ENCODE data around the gene DIRAS1.

Gene DIRAS1

DNA sequence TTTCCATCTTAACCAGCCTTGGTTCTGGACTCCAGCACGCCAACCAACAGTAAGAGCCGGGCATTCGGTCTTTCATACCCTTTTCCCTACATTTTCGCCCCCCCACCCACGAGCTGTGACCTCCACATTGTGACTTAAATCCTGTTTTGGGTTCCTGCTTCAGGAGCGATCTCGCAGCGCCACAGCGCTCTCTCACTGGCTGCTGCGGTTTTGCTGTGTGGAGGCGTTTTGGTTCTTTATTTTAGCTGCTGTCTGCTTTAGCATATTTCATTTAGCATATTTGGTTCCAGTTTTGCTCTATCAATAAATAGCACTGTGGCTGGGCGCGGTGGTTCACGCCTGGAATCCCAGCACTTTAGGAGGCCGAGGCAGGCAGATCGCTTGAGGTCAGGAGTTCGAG, 38.2 kb upstream of the DIRAS1 start:
- TF ChIP-seq, protein P1, sequence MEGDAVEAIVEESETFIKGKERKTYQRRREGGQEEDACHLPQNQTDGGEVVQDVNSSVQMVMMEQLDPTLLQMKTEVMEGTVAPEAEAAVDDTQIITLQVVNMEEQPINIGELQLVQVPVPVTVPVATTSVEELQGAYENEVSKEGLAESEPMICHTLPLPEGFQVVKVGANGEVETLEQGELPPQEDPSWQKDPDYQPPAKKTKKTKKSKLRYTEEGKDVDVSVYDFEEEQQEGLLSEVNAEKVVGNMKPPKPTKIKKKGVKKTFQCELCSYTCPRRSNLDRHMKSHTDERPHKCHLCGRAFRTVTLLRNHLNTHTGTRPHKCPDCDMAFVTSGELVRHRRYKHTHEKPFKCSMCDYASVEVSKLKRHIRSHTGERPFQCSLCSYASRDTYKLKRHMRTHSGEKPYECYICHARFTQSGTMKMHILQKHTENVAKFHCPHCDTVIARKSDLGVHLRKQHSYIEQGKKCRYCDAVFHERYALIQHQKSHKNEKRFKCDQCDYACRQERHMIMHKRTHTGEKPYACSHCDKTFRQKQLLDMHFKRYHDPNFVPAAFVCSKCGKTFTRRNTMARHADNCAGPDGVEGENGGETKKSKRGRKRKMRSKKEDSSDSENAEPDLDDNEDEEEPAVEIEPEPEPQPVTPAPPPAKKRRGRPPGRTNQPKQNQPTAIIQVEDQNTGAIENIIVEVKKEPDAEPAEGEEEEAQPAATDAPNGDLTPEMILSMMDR (IDR thresholded peaks at IDR 0.05; ENCODE audit: low read depth, low read length) = no peak
- H3K4me3 ChIP-seq (ENCODE audit: low read depth, low read length) = no peak overlapping the region

DNA sequence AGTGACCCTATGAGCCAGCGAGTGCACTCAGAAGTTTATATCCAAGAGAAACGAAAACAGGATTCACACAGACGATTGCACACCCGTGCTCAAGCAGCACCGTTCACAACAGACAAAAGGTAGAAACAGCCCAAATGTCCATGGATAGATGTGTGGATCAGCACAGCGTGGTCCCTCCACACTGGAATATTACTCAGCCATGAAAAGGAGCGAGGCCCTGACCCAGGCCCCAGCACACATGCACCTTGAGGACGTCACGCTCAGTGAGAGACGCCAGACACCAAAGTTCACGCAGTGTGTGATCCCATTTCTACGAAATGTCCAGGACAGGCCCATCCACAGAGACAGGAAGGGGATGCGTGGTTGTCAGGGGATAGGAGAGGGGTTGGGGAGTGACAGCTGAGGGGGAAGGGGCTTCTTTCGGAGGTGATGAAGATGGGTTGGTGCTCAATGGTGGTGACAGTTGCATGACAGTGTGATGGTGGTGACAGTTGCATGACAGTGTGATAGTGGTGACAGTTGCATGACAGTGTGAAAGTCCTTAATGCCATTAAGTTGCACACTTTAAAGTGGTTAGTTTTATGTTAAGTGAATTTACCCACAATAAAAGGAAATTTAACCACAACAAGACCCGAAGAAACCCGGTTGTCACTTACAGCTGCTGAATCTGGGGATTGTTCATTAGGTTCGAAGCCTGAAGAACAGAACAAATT, 37.6 kb upstream of the DIRAS1 start:
- no peak overlapping the region for H3K4me3 ChIP-seq (ENCODE audit: low read depth, low read length)
- TF ChIP-seq, protein P1 (IDR thresholded peaks at IDR 0.05; ENCODE audit: low read depth, low read length) = no peak

DNA sequence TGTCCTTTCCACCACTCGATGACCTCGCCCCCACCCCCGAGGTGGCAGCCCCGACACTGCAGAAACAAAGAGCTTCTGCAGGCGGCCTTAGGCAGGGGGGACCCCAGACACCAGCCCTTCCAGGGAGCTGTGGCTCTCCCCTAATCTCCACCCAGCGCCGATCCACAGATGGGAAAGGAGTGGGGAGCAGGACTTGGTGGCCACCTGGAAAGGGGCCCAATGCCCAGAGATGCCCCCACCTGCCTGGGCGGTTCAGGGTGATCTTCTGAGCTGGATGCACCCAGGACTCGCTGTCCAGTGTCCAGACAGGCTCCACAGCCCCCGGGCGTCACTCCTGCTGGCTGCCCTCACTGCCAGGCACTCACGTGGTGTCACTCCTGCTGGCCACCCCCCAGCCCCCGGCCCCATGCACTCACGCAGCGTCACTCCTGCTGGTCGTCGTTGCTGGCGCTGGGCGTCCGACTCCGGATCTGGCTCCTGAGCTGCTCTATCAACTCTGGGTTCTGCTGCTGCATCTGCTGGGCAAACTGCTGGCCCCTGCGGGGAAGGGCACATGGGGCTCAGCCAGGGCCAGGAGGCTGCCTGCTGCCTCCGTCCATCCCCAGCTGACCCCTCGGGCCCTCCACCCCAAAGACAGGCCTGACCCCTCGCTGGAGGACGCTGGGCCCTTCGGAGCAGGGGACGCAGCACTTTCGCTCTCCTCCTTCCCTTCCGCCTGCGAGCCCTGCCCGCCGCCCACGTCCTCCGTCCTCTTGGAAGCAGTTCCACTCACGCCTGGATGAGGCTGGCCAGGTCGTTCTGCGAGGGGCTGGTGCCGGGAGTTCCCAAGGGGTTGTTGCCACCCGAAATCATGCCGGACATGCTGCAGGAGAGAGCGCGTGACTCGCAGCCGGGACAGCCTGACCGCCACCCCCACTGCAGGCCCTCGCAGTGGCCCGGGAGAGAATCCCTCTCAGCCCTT, 36.0 kb upstream of the DIRAS1 start:
- H3K4me3 ChIP-seq (ENCODE audit: low read depth, low read length) = no peak overlapping the region
- TF ChIP-seq, protein P1 (IDR thresholded peaks at IDR 0.05; ENCODE audit: low read depth, low read length) = no peak

DNA sequence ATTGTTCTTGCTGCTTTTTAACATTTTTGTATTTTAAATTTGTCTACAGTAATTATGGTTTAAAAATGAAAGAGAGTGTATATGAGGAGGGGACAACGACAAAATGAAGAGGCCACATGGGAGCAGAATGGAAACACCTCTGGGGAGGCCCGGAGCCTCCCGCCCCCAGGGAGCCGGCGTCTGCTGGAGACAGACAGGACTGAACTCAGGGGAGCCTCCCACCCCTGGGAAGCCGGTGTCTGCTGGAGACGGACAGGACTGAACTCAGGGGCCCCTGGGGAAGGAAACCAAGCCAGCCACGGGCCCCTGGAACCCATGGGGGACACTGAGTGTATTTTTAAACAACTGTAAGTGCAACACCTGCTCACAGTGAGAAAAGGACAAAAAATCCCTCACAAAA, 35.3 kb upstream of the DIRAS1 start:
- TF ChIP-seq, protein P1 (IDR thresholded peaks at IDR 0.05; ENCODE audit: low read depth, low read length) = no peak
- no peak overlapping the region for H3K4me3 ChIP-seq (ENCODE audit: low read depth, low read length)

DNA sequence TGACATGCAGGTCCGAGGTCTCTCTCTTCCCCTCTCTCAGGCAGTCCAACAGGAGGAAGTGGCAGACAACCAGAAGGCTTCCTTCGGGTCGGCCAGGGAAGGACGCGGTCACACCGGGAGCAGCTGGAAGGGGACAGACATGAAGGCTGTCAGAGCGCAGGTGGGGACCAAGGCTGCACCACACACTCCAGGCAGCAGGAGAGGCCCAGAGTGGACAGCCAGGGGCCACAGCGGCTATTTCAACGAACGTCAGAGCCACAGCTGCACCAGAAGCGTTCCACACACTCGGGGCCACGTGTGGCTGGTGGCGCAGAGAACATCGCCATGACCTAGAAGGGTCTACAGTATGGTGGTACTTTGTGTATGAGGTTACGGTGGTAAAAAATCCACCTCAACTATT, 34.6 kb upstream of the DIRAS1 start:
- no peak overlapping the region for H3K4me3 ChIP-seq (ENCODE audit: low read depth, low read length)
- TF ChIP-seq, protein P1 (IDR thresholded peaks at IDR 0.05; ENCODE audit: low read depth, low read length) = no peak

DNA sequence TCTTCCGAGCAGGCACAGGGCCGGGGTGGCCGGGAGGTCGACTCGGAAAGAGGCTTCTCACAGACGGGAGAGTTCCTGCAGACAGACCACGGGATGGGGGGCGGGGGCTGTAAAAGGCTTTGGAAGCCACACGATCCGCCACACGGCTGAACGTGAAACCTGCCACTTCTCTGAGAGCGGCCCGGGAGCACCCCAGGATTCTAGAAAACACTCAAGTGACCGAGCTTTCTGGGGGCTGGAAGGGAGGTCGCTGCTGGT, 34.2 kb upstream of the DIRAS1 start:
- TF ChIP-seq, protein P1 (IDR thresholded peaks at IDR 0.05; ENCODE audit: low read depth, low read length) = no peak
- no peak overlapping the region for H3K4me3 ChIP-seq (ENCODE audit: low read depth, low read length)
